ENCODE data around the gene RAB7A.

DNA sequence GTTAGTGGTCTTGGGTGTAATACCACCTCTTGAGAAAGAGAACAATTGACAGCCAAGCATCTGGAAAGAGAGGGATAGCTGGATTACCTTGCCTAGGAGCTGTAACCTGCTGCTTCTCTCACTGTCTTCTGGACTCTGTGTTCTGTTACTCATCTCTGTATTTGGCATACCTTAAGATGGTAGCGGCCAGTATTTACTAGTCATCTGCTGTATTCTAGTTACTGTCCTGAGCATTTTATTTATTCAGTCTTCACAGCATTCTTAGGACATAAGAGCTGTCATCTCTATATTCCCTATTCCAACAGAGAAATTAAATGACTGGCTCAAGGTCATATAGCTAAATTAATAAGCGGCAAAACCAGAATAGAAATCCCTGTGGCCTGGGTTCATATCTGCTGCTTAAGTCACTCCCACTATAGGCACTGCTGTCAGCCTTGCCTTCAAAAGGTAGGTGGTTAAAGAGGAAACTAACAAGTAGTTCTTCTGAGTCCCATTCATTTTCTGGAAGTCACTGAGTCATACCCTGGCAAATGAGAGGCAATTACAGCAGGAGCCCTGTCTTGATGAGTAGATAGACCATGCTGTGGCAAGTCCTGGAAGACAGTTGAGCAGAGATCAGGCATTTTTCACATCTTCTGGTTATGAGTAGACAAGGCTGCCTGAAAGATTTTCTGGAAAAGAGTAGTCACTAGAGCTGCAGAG, 68.2 kb downstream of the RAB7A start:
- TF ChIP-seq, protein P1, sequence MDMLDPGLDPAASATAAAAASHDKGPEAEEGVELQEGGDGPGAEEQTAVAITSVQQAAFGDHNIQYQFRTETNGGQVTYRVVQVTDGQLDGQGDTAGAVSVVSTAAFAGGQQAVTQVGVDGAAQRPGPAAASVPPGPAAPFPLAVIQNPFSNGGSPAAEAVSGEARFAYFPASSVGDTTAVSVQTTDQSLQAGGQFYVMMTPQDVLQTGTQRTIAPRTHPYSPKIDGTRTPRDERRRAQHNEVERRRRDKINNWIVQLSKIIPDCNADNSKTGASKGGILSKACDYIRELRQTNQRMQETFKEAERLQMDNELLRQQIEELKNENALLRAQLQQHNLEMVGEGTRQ (IDR thresholded peaks at IDR 0.05; ENCODE audit: borderline replicate concordance, low read depth, low read length), result no peak
- TF ChIP-seq, protein P2, sequence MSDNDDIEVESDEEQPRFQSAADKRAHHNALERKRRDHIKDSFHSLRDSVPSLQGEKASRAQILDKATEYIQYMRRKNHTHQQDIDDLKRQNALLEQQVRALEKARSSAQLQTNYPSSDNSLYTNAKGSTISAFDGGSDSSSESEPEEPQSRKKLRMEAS (IDR thresholded peaks at IDR 0.05; ENCODE audit: low read depth, low read length), result no peak
- TF ChIP-seq STAT3 (IDR thresholded peaks at IDR 0.05; ENCODE audit: low read depth, low read length), result no peak
- TF ChIP-seq BCL11A (IDR thresholded peaks at IDR 0.05; ENCODE audit: low read depth, low read length), result no peak
- no peak for TF ChIP-seq MEF2B (IDR thresholded peaks at IDR 0.05; ENCODE audit: partially characterized antibody, poor library complexity, severe bottlenecking)
- TF ChIP-seq JUNB (IDR thresholded peaks at IDR 0.05), result no peak
- TF ChIP-seq, protein P3, sequence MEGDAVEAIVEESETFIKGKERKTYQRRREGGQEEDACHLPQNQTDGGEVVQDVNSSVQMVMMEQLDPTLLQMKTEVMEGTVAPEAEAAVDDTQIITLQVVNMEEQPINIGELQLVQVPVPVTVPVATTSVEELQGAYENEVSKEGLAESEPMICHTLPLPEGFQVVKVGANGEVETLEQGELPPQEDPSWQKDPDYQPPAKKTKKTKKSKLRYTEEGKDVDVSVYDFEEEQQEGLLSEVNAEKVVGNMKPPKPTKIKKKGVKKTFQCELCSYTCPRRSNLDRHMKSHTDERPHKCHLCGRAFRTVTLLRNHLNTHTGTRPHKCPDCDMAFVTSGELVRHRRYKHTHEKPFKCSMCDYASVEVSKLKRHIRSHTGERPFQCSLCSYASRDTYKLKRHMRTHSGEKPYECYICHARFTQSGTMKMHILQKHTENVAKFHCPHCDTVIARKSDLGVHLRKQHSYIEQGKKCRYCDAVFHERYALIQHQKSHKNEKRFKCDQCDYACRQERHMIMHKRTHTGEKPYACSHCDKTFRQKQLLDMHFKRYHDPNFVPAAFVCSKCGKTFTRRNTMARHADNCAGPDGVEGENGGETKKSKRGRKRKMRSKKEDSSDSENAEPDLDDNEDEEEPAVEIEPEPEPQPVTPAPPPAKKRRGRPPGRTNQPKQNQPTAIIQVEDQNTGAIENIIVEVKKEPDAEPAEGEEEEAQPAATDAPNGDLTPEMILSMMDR (IDR thresholded peaks at IDR 0.05 in 2 of 3, conservative IDR thresholded peaks at IDR 0.05 in 1 of 3; ENCODE audit: control insufficient read depth in 2 of 3, extremely low read depth in 1 of 3, insufficient read depth in 1 of 3, low read depth in 3 of 3, low read length in 3 of 3), result no peak
- TF ChIP-seq EZH2 (IDR thresholded peaks at IDR 0.05; ENCODE audit: borderline replicate concordance, control insufficient read depth, low read depth, low read length), result no peak
- no peak for TF ChIP-seq SMAD5 (IDR thresholded peaks at IDR 0.05; ENCODE audit: low read depth)
- no peak for TF ChIP-seq ESRRA (IDR thresholded peaks at IDR 0.05; ENCODE audit: low read length)
- TF ChIP-seq ZNF274 (IDR thresholded peaks at IDR 0.05; ENCODE audit: insufficient read depth, insufficient read length), result no peak
- no peak for TF ChIP-seq SPI1 (IDR thresholded peaks at IDR 0.05; ENCODE audit: borderline replicate concordance, insufficient read depth, low read depth, low read length)

Measured in GM12878 (cell line).